Heart left ventricle (tissue), 13 donors: ENCODE data around the gene PGAM2.

Experiments
- POLR2A ChIP-seq, 2 donors: fragments of 450-650 bp; IDR thresholded peaks; one replicate each; pipeline ENCODE4 v1.6.1; 2017; ENCODE audit warnings: antibody characterized with exemption in 2 of 2, mild to moderate bottlenecking in 2 of 2, moderate library complexity in 2 of 2
- TF ChIP-seq, protein P1 (sequence below), 12 donors: fragments of 200-600 bp; sonication (generic) in 4 of 12; IDR thresholded peaks; one replicate each; pipeline versions ENCODE4 v1.5.0 to v1.8.0; 2018 to 2022; ENCODE audit warnings: antibody characterized with exemption in 12 of 12, mild to moderate bottlenecking in 5 of 12
- donor health status: ischemic (EF 13 %, LVEDD 7.1; RV severe dilation, severe dysfunction).
- donor health status: DM: no; HTN: yes; CAD: no.
- donor health status: DM: no; HTN: no; CAD: no.
- donor health status: ischemic (EF 25% LVEDD 6.9; RV normal size, moderate dysfunction).
- donor health status: ischemic (EF 25% LVEDD 5.7; RV mildly dilated, moderate dysfunction).
- donor health status: ischemic (EF 35%, LVEDD 5.7; RV mildly dilated, moderate dysfunction).
- donor health status: nonischemic (EF 11% LVEDD 7.7; RV severe dilation, severe dysfunction).
- donor health status: DM: yes; HTN: yes; CAD: no.
- donor health status: PGD.
- donor health status: ischemic (EF 29% LVEDD 5.4; RV normal size, mild dysfunction).
- donor health status: nonischemic (EF 23%, LVEDD 6.1; RV moderate dilation, normal function).

DNA sequence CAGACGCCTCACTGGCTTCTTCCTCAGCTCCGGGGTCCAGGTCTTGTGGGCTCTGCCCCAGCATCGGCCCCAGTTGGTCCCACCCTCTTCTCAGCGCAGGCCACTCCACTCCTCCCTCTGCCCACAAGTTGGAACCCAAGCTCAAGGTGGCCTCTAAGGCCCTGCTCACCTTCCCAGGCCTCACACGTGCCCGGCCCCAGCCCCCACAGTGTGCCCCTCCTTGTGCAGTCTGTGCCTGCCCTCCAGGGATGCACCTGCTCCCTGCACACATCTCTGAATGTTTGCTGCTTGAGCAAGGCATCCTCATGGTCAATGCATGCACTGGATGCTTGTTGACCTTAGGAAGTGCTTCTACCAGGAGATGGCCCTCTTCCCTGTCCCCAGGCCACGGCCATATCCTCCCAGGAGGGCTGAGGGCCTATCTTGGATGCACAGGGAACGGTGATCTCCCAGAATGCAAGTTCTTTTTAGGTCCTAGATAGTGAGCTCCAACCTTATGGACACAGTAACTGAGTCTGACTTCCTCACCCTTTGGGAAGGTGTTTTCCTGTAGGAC lies 31.0 kb upstream of the PGAM2 start:
- TF ChIP-seq, protein P1, sequence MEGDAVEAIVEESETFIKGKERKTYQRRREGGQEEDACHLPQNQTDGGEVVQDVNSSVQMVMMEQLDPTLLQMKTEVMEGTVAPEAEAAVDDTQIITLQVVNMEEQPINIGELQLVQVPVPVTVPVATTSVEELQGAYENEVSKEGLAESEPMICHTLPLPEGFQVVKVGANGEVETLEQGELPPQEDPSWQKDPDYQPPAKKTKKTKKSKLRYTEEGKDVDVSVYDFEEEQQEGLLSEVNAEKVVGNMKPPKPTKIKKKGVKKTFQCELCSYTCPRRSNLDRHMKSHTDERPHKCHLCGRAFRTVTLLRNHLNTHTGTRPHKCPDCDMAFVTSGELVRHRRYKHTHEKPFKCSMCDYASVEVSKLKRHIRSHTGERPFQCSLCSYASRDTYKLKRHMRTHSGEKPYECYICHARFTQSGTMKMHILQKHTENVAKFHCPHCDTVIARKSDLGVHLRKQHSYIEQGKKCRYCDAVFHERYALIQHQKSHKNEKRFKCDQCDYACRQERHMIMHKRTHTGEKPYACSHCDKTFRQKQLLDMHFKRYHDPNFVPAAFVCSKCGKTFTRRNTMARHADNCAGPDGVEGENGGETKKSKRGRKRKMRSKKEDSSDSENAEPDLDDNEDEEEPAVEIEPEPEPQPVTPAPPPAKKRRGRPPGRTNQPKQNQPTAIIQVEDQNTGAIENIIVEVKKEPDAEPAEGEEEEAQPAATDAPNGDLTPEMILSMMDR (IDR thresholded peaks at IDR 0.05) = no peak
- TF ChIP-seq POLR2A (IDR thresholded peaks at IDR 0.05) = no peak
